Prostate gland (tissue), 2 donors: ENCODE data around the gene SLCO4A1. TPM values are rescaled to one million over a fixed set of nuclear protein-coding genes. Genes with fewer than 3 reads are reported as not detected.

Experiments used
- DNase-seq: peaks from one replicate; pipeline ENCODE4 v3.0.0-alpha.2; 2019; ENCODE audit warnings: low spot score
- H3K27ac ChIP-seq, 2 donors: fragments of 200-600 bp; sonication (generic); 2 replicates each; pipeline ENCODE4 v1.5.1; 2017 to 2019
- H3K27me3 ChIP-seq: fragments of 200-600 bp; sonication (generic); replicated peaks from 2 replicates; pipeline ENCODE4 v1.5.1; 2019; ENCODE audit not compliant: insufficient read depth
- H3K36me3 ChIP-seq, 2 donors: fragments of 200-600 bp; sonication (generic); 1 replicate in 1 of 2; 2 replicates in 1 of 2; pipeline versions ENCODE4 v1.5.1 to v1.8.1; 2017 to 2019
- H3K4me1 ChIP-seq: fragments of 200-600 bp; sonication (generic); replicated peaks from 2 replicates; pipeline ENCODE4 v1.5.1; 2019
- H3K4me3 ChIP-seq, 2 donors: fragments of 200-600 bp; sonication (generic); 2 replicates each; pipeline ENCODE4 v1.5.1; 2017 to 2019
- H3K9me3 ChIP-seq: fragments of 200-600 bp; sonication (generic); 2 replicates; pipeline ENCODE4 v1.5.1; 2017
- POLR2A ChIP-seq: fragments of 450-650 bp; IDR thresholded peaks from one replicate; pipeline ENCODE4 v1.6.1; 2016; ENCODE audit warnings: antibody characterized with exemption, mild to moderate bottlenecking
- POLR2AphosphoS5 ChIP-seq: sonication (generic); formaldehyde crosslinking; IDR thresholded peaks from one replicate; pipeline ENCODE4 v1.6.1; 2017; ENCODE audit warnings: antibody characterized with exemption
- WGBS: methylation state at CpG from one replicate; pipeline ENCODE4 v1.1.5; 2018; 5-methylcytosine and 5-hydroxymethylcytosine counted together
- intact Hi-C: fragments of 100-400 bp; cut with DNase I; formaldehyde crosslinking; loops from one replicate; pipeline ENCODE4 v1.14.2; 2022
- total RNA-seq, 2 donors: library from RNA; depleted of rRNA; stranded (reverse); fragments of >200 nt; gene quantifications; one replicate each; pipeline ENCODE4 v1.1.0, GENCODE V29; 2016
- TF ChIP-seq, protein P1 (sequence below), 4 experiments: fragments of 200-600 bp in 2 of 4; fragments of 450-650 bp in 2 of 4; sonication (generic) in 2 of 4; IDR thresholded peaks; 1 replicate in 3 of 4; 2 replicates in 1 of 4; pipeline ENCODE4 v1.5.1; 2016 to 2019; ENCODE audit warnings: antibody characterized with exemption in 4 of 4, mild to moderate bottlenecking in 2 of 4, moderate library complexity in 2 of 4

The SLCO4A1 gene
- total RNA-seq, 2 donors from 2014 or later, result 4.5 to 12.3 TPM

DNA sequence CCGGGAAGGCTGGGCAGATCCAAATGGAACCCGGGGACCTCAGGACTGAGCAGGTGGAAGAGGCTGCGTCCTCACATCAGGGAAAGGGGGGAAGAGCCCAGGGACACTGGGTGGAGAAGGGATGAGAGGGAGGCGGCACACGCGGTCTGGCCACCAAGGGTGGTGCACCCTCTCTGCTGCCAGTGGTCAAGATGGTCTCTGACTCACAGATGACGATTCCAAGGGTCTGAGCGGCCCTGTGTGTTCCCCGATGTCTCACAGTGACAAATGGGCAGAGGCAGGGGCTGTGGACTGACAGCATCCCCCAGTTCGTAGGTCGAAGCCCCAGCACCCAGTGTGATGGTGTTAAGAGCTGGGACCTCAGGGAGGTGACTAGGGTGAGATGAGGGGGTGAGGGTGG, 32.1 kb downstream of the SLCO4A1 start:
- Histone ChIP-seq H3K27me3 (peaks cover 3% of the 10 kb centered on the region), H3K36me3 (no peaks in the 10 kb centered on the region), H3K9me3 (no peaks in the 10 kb centered on the region), H3K4me3 (no peak overlapping the region), H3K27ac (no peak overlapping the region), H3K4me1 (no peaks in the 10 kb centered on the region)
- intact Hi-C loops, result loop anchor here (10.0 kb wide), 1 partner anchor 340 kb away; no protein-coding TSS in a partner anchor
- TF ChIP-seq, protein P1, sequence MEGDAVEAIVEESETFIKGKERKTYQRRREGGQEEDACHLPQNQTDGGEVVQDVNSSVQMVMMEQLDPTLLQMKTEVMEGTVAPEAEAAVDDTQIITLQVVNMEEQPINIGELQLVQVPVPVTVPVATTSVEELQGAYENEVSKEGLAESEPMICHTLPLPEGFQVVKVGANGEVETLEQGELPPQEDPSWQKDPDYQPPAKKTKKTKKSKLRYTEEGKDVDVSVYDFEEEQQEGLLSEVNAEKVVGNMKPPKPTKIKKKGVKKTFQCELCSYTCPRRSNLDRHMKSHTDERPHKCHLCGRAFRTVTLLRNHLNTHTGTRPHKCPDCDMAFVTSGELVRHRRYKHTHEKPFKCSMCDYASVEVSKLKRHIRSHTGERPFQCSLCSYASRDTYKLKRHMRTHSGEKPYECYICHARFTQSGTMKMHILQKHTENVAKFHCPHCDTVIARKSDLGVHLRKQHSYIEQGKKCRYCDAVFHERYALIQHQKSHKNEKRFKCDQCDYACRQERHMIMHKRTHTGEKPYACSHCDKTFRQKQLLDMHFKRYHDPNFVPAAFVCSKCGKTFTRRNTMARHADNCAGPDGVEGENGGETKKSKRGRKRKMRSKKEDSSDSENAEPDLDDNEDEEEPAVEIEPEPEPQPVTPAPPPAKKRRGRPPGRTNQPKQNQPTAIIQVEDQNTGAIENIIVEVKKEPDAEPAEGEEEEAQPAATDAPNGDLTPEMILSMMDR (IDR thresholded peaks at IDR 0.05), result no peak
- TF ChIP-seq POLR2A (no peak), POLR2AphosphoS5 (no peak)
- 89% methylated on average over 11 of the region's 11 CpGs for WGBS
- DNase-seq, result no peak

DNA sequence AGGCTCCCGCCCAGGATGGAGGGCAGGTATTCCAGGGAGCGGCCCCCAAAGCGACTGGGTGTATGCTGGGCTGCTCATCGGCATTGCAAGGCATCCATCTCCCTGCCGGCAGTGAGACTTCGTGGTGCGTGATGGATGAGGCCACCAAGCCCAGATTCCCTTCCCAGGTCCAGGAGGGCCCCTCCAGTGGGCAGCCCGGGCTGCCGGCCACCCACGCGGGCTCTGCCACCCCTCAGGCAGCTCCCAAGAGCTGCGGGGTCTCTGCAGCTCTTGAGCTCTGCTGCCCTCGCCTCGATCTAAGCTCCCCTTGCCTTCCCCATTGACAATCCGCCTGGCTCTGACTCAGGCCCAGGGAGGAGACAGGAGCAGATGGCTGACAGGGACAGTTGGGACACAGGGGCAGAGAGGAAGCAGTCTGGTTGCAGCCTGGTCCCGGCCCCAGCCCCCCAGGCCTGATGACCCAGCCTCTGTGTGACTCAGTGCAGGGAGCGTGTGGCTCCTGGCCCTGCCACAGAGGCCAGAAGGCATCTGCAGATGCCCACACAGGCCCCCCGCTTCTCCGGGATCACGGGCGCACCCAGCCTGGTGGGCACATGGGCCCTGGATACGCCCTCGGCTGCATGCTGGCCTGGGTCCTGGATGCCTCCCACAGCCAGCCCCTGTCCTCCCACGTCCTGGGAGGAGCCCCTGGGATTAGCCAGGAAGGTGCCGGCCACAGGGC, 33.0 kb downstream of the SLCO4A1 start:
- H3K27ac ChIP-seq, result no peak overlapping the region
- H3K4me1 ChIP-seq, result no peaks in the 10 kb centered on the region
- no peaks in the 10 kb centered on the region for H3K9me3 ChIP-seq
- intact Hi-C loops, result loop anchor here (10.0 kb wide), 1 partner anchor 339 kb away; no protein-coding TSS in a partner anchor
- WGBS, result 79% methylated on average over 24 of the region's 25 CpGs
- H3K27me3 ChIP-seq, result peaks cover 3% of the 10 kb centered on the region
- TF ChIP-seq POLR2A (no peak), POLR2AphosphoS5 (no peak)
- H3K4me3 ChIP-seq, result no peak overlapping the region
- no peaks in the 10 kb centered on the region for H3K36me3 ChIP-seq
- no peak for DNase-seq

DNA sequence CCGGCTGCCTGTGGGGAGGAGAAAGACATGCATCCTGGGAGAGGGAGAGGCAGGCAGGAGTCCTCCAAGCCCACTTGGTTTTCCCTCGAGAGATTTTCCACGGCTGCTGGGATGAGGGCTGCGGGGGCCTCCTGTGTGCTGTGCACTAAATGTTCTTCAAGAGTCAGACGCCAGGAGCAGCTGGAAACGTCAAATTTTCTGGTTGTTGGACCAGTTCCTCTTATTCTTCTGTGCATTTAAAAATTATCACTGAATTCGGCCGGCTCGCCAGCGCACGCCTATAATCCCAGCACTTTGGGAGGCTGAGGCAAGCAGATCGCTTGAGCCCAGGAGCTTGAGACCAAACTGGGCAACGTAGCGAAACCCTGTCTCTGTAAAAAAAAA, 33.6 kb downstream of the SLCO4A1 start:
- WGBS, result 68% methylated on average over 14 of the region's 14 CpGs
- peaks cover 3% of the 10 kb centered on the region for H3K27me3 ChIP-seq
- no peaks in the 10 kb centered on the region for H3K36me3 ChIP-seq
- intact Hi-C loops, result loop anchor here (10.0 kb wide), 1 partner anchor 339 kb away; no protein-coding TSS in a partner anchor
- TF ChIP-seq POLR2A, result no peak
- TF ChIP-seq, protein P1 (IDR thresholded peaks at IDR 0.05), result no peak
- TF ChIP-seq POLR2AphosphoS5, result no peak
- H3K9me3 ChIP-seq, result no peaks in the 10 kb centered on the region
- H3K27ac ChIP-seq, result no peak overlapping the region
- DNase-seq, result no peak
- no peaks in the 10 kb centered on the region for H3K4me1 ChIP-seq
- no peak overlapping the region for H3K4me3 ChIP-seq

DNA sequence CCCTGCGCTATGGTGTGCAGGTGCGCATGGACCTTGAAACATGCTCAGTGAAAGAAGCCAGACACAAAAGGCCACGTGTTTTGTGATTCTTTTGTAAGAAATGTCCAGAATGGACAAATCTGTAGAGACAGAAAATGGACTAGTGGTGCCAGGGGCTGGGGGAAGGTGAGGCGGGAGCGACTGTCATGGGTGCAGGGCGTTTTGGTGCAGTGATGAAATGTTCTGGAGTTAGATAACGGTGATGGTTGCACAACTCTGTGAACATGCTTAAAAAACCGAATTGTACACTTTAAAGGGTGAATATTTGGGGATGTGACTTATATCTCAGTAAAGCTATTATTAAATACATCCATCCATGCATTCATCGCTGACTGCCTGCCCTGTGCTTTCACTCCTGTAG, 34.7 kb downstream of the SLCO4A1 start:
- intact Hi-C loops, result loop anchor here (10.0 kb wide), 1 partner anchor 338 kb away; no protein-coding TSS in a partner anchor
- DNase-seq, result no peak
- no peak overlapping the region for H3K4me3 ChIP-seq
- H3K27me3 ChIP-seq, result peaks cover 3% of the 10 kb centered on the region
- no peak overlapping the region for H3K27ac ChIP-seq
- no peaks in the 10 kb centered on the region for H3K36me3 ChIP-seq
- WGBS, result 80% methylated on average over 9 of the region's 9 CpGs
- no peaks in the 10 kb centered on the region for H3K4me1 ChIP-seq
- no peaks in the 10 kb centered on the region for H3K9me3 ChIP-seq
- TF ChIP-seq, protein P1 (IDR thresholded peaks at IDR 0.05), result no peak
- TF ChIP-seq POLR2A (no peak), POLR2AphosphoS5 (no peak)

DNA sequence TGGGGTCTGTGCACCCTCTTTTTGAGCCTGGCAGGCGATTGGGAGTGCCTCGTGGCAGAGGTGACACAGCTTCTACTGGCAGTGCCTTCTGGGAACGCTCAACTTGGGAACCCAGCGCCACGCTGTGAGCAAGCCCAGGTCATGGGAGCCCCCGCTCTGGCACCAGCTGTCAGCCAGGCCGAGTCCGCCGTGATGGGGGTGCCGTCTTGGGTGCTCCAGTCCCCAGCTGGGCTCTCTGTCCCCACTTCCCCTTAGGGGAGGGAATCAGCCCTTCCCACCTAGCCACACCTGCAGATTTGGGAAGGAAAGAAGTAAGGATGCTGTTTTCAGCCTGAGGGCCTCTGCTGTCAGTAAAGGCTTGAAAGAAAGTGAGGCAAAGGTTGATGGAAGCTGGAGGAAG, 35.4 kb downstream of the SLCO4A1 start:
- no peak for DNase-seq
- TF ChIP-seq POLR2A, result no peak
- no peak for TF ChIP-seq POLR2AphosphoS5
- TF ChIP-seq, protein P1 (IDR thresholded peaks at IDR 0.05), result no peak
- no peaks in the 10 kb centered on the region for H3K36me3 ChIP-seq
- 89% methylated on average over 10 of the region's 10 CpGs for WGBS
- intact Hi-C loops, result loop anchor here (10.0 kb wide), 1 partner anchor 337 kb away; no protein-coding TSS in a partner anchor
- H3K9me3 ChIP-seq, result no peaks in the 10 kb centered on the region
- H3K4me1 ChIP-seq, result no peaks in the 10 kb centered on the region
- no peak overlapping the region for H3K27ac ChIP-seq
- H3K27me3 ChIP-seq, result peaks cover 3% of the 10 kb centered on the region
- H3K4me3 ChIP-seq, result no peak overlapping the region
